ENCODE data around the gene LMO1.

- no peak for TF ChIP-seq YY1 (IDR thresholded peaks at IDR 0.05; ENCODE audit: insufficient read depth, insufficient read length)
- no peak for TF ChIP-seq ZNF274 (IDR thresholded peaks at IDR 0.05; ENCODE audit: low read depth, low read length)
- TF ChIP-seq SUZ12 (IDR thresholded peaks at IDR 0.05; ENCODE audit: extremely low read depth, insufficient read depth, insufficient read length) = no peak
Observed at GRCh38 chr11:8263769-8264410, at the start of gene LMO1.

Data from NT2/D1 (cell line).